Inflammatory macrophage treated with lipopolysaccharide for 1 hour (primary cell): ENCODE results near the gene WWP2.

ENCODE experiments used
- DNase-seq, 2 donors: peaks; one replicate each; pipeline ENCODE4 v3.0.0-alpha.2; 2020 to 2022

WWP2 gene

GRCh38 chr16:69890892-69891282 is 128.8 kb downstream of the WWP2 start:
- no peak for DNase-seq

- no peak for DNase-seq
Measured at GRCh38 chr16:69892378-69892777, 130.2 kb downstream of the WWP2 start.

- no peak for DNase-seq
Measured at GRCh38 chr16:69893106-69893505, 131.0 kb downstream of the WWP2 start.

- DNase-seq, result no peak
Measured at GRCh38 chr16:69894676-69895075, 132.5 kb downstream of the WWP2 start.

GRCh38 chr16:69903865-69904415 is 141.8 kb downstream of the WWP2 start:
- DNase-seq, result no peak

GRCh38 chr16:69904495-69905170 is 142.5 kb downstream of the WWP2 start:
- no peak for DNase-seq

GRCh38 chr16:69905171-69905555 is 143.0 kb downstream of the WWP2 start:
- DNase-seq, result no peak

- DNase-seq, result no peak
Measured at GRCh38 chr16:69906838-69907401, 144.8 kb downstream of the WWP2 start.

- no peak for DNase-seq
Measured at GRCh38 chr16:69909043-69909442, 146.9 kb downstream of the WWP2 start.

- DNase-seq, result no peak
Measured at GRCh38 chr16:69909760-69910159, 147.6 kb downstream of the WWP2 start.

- no peak for DNase-seq
Measured at GRCh38 chr16:69910964-69911363, 148.8 kb downstream of the WWP2 start.

- no peak for DNase-seq
Measured at GRCh38 chr16:69916462-69916861, 154.3 kb downstream of the WWP2 start.

- no peak for DNase-seq
Measured at GRCh38 chr16:69917311-69917710, 155.2 kb downstream of the WWP2 start.

- DNase-seq, result no peak
Measured at GRCh38 chr16:69917739-69918138, 155.6 kb downstream of the WWP2 start.

GRCh38 chr16:69918241-69918640 is 156.1 kb downstream of the WWP2 start:
- no peak for DNase-seq

- no peak for DNase-seq
Measured at GRCh38 chr16:69921127-69921526, 159.0 kb downstream of the WWP2 start.

- DNase-seq, result no peak
Measured at GRCh38 chr16:69922200-69922599, 160.1 kb downstream of the WWP2 start.

GRCh38 chr16:69924041-69924775 is 162.1 kb downstream of the WWP2 start:
- no peak for DNase-seq

- DNase-seq, result no peak
Measured at GRCh38 chr16:69924777-69925191, 162.7 kb downstream of the WWP2 start.

- no peak for DNase-seq
Measured at GRCh38 chr16:69925311-69925710, 163.2 kb downstream of the WWP2 start.

GRCh38 chr16:69926241-69926640 is 164.1 kb downstream of the WWP2 start:
- DNase-seq, result no peak

- no peak for DNase-seq
Measured at GRCh38 chr16:69927056-69927757, 165.1 kb downstream of the WWP2 start.

- DNase-seq, result no peak
Measured at GRCh38 chr16:69928856-69929400, 166.8 kb downstream of the WWP2 start.
